Heart left ventricle (tissue), 13 donors: ENCODE measurements around the gene LRRK2.

ENCODE experiments used
- POLR2A ChIP-seq, 2 donors: fragments of 450-650 bp; IDR thresholded peaks; one replicate each; pipeline ENCODE4 v1.6.1; 2017; ENCODE audit warnings: antibody characterized with exemption in 2 of 2, mild to moderate bottlenecking in 2 of 2, moderate library complexity in 2 of 2
- TF ChIP-seq, protein P1 (sequence below), 12 donors: fragments of 200-600 bp; sonication (generic) in 4 of 12; IDR thresholded peaks; one replicate each; pipeline versions ENCODE4 v1.5.0 to v1.8.0; 2018 to 2022; ENCODE audit warnings: antibody characterized with exemption in 12 of 12, mild to moderate bottlenecking in 5 of 12
- donor health status: ischemic (EF 13 %, LVEDD 7.1; RV severe dilation, severe dysfunction).
- donor health status: DM: no; HTN: yes; CAD: no.
- donor health status: DM: no; HTN: no; CAD: no.
- donor health status: ischemic (EF 25% LVEDD 6.9; RV normal size, moderate dysfunction).
- donor health status: ischemic (EF 25% LVEDD 5.7; RV mildly dilated, moderate dysfunction).
- donor health status: ischemic (EF 35%, LVEDD 5.7; RV mildly dilated, moderate dysfunction).
- donor health status: nonischemic (EF 11% LVEDD 7.7; RV severe dilation, severe dysfunction).
- donor health status: DM: yes; HTN: yes; CAD: no.
- donor health status: PGD.
- donor health status: ischemic (EF 29% LVEDD 5.4; RV normal size, mild dysfunction).
- donor health status: nonischemic (EF 23%, LVEDD 6.1; RV moderate dilation, normal function).

DNA sequence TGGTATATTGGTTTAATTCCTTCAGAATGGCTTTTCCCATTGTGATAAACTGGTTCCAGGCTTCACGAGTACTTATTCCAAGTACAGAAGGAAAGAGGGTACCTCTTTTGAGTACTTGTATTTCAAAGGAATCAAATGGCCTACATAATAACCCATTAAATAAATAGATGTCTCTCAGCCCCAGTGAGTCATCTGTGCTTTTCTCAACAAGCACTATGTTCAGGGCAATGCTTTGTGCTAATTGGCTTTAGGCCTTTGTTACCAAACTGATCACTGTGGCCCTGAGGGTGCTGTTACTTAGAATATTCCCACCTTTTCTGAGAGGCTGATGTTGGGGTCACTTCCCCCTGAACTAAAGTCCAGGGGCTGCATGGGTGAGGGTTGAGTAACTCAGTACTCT, 107.1 kb downstream of the LRRK2 start:
- TF ChIP-seq POLR2A (IDR thresholded peaks at IDR 0.05): no peak
- TF ChIP-seq, protein P1, sequence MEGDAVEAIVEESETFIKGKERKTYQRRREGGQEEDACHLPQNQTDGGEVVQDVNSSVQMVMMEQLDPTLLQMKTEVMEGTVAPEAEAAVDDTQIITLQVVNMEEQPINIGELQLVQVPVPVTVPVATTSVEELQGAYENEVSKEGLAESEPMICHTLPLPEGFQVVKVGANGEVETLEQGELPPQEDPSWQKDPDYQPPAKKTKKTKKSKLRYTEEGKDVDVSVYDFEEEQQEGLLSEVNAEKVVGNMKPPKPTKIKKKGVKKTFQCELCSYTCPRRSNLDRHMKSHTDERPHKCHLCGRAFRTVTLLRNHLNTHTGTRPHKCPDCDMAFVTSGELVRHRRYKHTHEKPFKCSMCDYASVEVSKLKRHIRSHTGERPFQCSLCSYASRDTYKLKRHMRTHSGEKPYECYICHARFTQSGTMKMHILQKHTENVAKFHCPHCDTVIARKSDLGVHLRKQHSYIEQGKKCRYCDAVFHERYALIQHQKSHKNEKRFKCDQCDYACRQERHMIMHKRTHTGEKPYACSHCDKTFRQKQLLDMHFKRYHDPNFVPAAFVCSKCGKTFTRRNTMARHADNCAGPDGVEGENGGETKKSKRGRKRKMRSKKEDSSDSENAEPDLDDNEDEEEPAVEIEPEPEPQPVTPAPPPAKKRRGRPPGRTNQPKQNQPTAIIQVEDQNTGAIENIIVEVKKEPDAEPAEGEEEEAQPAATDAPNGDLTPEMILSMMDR (IDR thresholded peaks at IDR 0.05): no peak
